GM12878 (cell line): ENCODE measurements around the gene SEMA5B. TPM values are rescaled to one million over a fixed set of nuclear protein-coding genes. Genes with fewer than 3 reads are reported as not detected.

Experiments
- BCLAF1 ChIP-seq: fragments of 450-650 bp; IDR thresholded peaks from 2 replicates; pipeline ENCODE4 v1.6.1; 2017; ENCODE audit warnings: antibody characterized with exemption, mild to moderate bottlenecking, moderate library complexity
- DPF2 ChIP-seq: fragments of 450-650 bp; IDR thresholded peaks from 2 replicates; pipeline ENCODE4 v1.6.1; 2017; ENCODE audit warnings: mild to moderate bottlenecking
- EGR1 ChIP-seq, 2 experiments: IDR thresholded peaks; 1 replicate in 1 of 2; 2 replicates in 1 of 2; pipeline ENCODE4 v1.6.1; 2011 to 2012; ENCODE audit warnings: low read depth in 2 of 2, low read length in 2 of 2, borderline replicate concordance in 1 of 2, mild to moderate bottlenecking in 1 of 2, moderate library complexity in 1 of 2
- ELK1 ChIP-seq: IDR thresholded peaks from 2 replicates; pipeline ENCODE4 v1.6.1; 2012; ENCODE audit warnings: low read depth, low read length, improper control_type of control experiment
- EP300 ChIP-seq, 2 experiments: fragments of 150-350 bp in 1 of 2; IDR thresholded peaks; 2 replicates each; pipeline ENCODE4 v1.6.1; 2011 to 2012; ENCODE audit warnings: low read depth in 2 of 2, low read length in 2 of 2, borderline replicate concordance in 1 of 2, improper control_type of control experiment in 1 of 2, inconsistent platforms in 1 of 2; ENCODE audit not compliant: control insufficient read depth in 1 of 2
- FOXK2 ChIP-seq: fragments of 450-650 bp; IDR thresholded peaks from 2 replicates; pipeline ENCODE4 v1.6.1; 2017; ENCODE audit warnings: mild to moderate bottlenecking, moderate library complexity
- IKZF2 ChIP-seq, 2 experiments: fragments of 450-650 bp; IDR thresholded peaks; 2 replicates each; pipeline ENCODE4 v1.6.1; 2017; ENCODE audit warnings: mild to moderate bottlenecking in 2 of 2, moderate library complexity in 2 of 2
- MEF2B ChIP-seq: fragments of 450-650 bp; IDR thresholded peaks from 2 replicates; pipeline ENCODE4 v1.6.1; 2018; ENCODE audit warnings: mild to moderate bottlenecking, moderate library complexity; ENCODE audit not compliant: partially characterized antibody, poor library complexity, severe bottlenecking
- POLR2AphosphoS5 ChIP-seq: IDR thresholded peaks from 2 replicates; pipeline ENCODE4 v1.6.1; 2011; ENCODE audit warnings: mild to moderate bottlenecking, low read length, inconsistent platforms
- RBBP5 ChIP-seq: fragments of 200-600 bp; sonication (generic); conservative IDR thresholded peaks from 2 replicates; pipeline ENCODE4 v1.6.1; 2016
- RELB ChIP-seq: fragments of 450-650 bp; IDR thresholded peaks from 2 replicates; pipeline ENCODE4 v1.6.1; 2017; ENCODE audit warnings: low read depth, mild to moderate bottlenecking, moderate library complexity
- SIN3A ChIP-seq: IDR thresholded peaks from 2 replicates; pipeline ENCODE4 v1.6.1; 2012; ENCODE audit warnings: low read depth, low read length, improper control_type of control experiment
- SKIL ChIP-seq: fragments of 450-650 bp; IDR thresholded peaks from 2 replicates; pipeline ENCODE4 v1.6.1; 2017; ENCODE audit warnings: mild to moderate bottlenecking, low read depth, inconsistent platforms; ENCODE audit not compliant: poor library complexity, severe bottlenecking
- SPI1 ChIP-seq: IDR thresholded peaks from 2 replicates; pipeline ENCODE4 v1.6.1; 2011; ENCODE audit warnings: low read depth, mild to moderate bottlenecking, low read length, moderate library complexity, borderline replicate concordance; ENCODE audit not compliant: insufficient read depth
- ZBTB11 ChIP-seq: fragments of 450-650 bp; formaldehyde crosslinking; IDR thresholded peaks from 2 replicates; pipeline ENCODE4 v1.5.0; 2022; ENCODE audit warnings: mild to moderate bottlenecking, missing genetic modification characterization
- polyA plus RNA-seq, 11 experiments: library from polyadenylated mRNA; depleted of rRNA in 4 of 11; unstranded in 6 of 11; stranded (reverse) in 5 of 11; fragments of >200 nt; fragmentation: Nextera tagmentation in 4 of 11; fragmentation: Illumina TruSeq in 1 of 11; extraction: Ambion mirVana in 4 of 11; extraction: Trizol in 1 of 11; gene quantifications; 1 replicate in 1 of 11; 2 replicates in 10 of 11; pipeline versions ENCODE4 v1.2.1 to v1.2.3, GENCODE V29; 2011 to 2016; ENCODE audit warnings: inconsistent platforms in 2 of 11, missing spikeins in 2 of 11, low read depth in 1 of 11
- total RNA-seq, 4 experiments: library from RNA; depleted of rRNA in 3 of 4; stranded (reverse); fragments of >200 nt in 3 of 4; fragmentation: Illumina TruSeq in 1 of 4; extraction: Trizol in 1 of 4; gene quantifications; 2 replicates each; pipeline versions ENCODE4 v1.2.1 to v1.2.3, GENCODE V29; 2013 to 2021

The SEMA5B gene
- total and polyA plus RNA-seq, 10 of the 15 experiments (the other 5 are each of a cell fraction or from before 2014, with no cell fraction given): 0.05 TPM; not detected in 9

GRCh38 chr3:122915300-122916055 is 112.1 kb downstream of the SEMA5B start (continued):
- TF ChIP-seq BCLAF1 (no peak), SKIL (no peak), RELB (no peak), EP300 (IDR thresholded peaks at IDR 0.05; ENCODE audit: borderline replicate concordance in 1 of 2, control insufficient read depth in 1 of 2, low read depth in 2 of 2, low read length in 2 of 2) (no peak), ZBTB11 (CRISPR knock-in tag) (no peak), FOXK2 (no peak), MEF2B (no peak), DPF2 (no peak), SPI1 (no peak), POLR2AphosphoS5 (no peak), SIN3A (no peak), ELK1 (no peak), IKZF2 (IDR thresholded peaks at IDR 0.05) (no peak), RBBP5 (no peak), EGR1 (IDR thresholded peaks at IDR 0.05; ENCODE audit: borderline replicate concordance in 1 of 2, low read depth in 2 of 2, low read length in 2 of 2) (no peak)
